HUES48 (cell line): ENCODE data around the gene UBE2S.
"Not testable (repeated sequence)": the region's sequence is repeated elsewhere in the genome, so short reads cannot be mapped to it uniquely, and the experiment has no call there.

Experiments used
- H3K27ac ChIP-seq: one replicate; pipeline ENCODE4 v1.7.0; 2013; ENCODE audit warnings: low read depth, low read length, inconsistent platforms
- H3K27me3 ChIP-seq: 2 replicates; pipeline ENCODE4 v1.6.1; 2013; ENCODE audit warnings: mild to moderate bottlenecking, low read length; ENCODE audit not compliant: control insufficient read depth, insufficient read depth
- H3K36me3 ChIP-seq: 2 replicates; pipeline ENCODE4 v1.6.1; 2013; ENCODE audit warnings: low read length; ENCODE audit not compliant: control insufficient read depth, insufficient read depth
- H3K4me1 ChIP-seq: 2 replicates; pipeline ENCODE4 v1.6.1; 2013; ENCODE audit warnings: mild to moderate bottlenecking, low read length; ENCODE audit not compliant: control insufficient read depth, insufficient read depth
- H3K4me3 ChIP-seq: 2 replicates; pipeline ENCODE4 v1.5.1; 2013; ENCODE audit warnings: mild to moderate bottlenecking, low read depth, low read length
- H3K9ac ChIP-seq: 2 replicates; pipeline ENCODE4 v1.6.1; 2013; ENCODE audit warnings: mild to moderate bottlenecking, low read depth, low read length, moderate library complexity
- H3K9me3 ChIP-seq: 2 replicates; pipeline ENCODE4 v1.6.1; 2013; ENCODE audit warnings: low read length; ENCODE audit not compliant: control insufficient read depth, insufficient read depth

UBE2S gene

GRCh38 chr19:55406091-55406825 lies 1.3 kb downstream of the UBE2S start:
- H3K27ac ChIP-seq: no peak overlapping the region
- peaks cover 12% of the 10 kb centered on the region for H3K4me1 ChIP-seq
- H3K27me3 ChIP-seq: no peaks in the 10 kb centered on the region
- H3K4me3 ChIP-seq: peak overlapping the region; percentile 89
- peaks cover 49% of the 10 kb centered on the region for H3K36me3 ChIP-seq
- H3K9ac ChIP-seq: no peak overlapping the region
- no peaks in the 10 kb centered on the region for H3K9me3 ChIP-seq

GRCh38 chr19:55405638-55406037 lies 1.9 kb downstream of the UBE2S start:
- H3K4me3 ChIP-seq: peak overlapping the region; percentile 89
- no peaks in the 10 kb centered on the region for H3K27me3 ChIP-seq
- H3K9me3 ChIP-seq: no peaks in the 10 kb centered on the region
- H3K27ac ChIP-seq: no peak overlapping the region
- H3K36me3 ChIP-seq: peaks cover 55% of the 10 kb centered on the region
- peaks cover 12% of the 10 kb centered on the region for H3K4me1 ChIP-seq
- H3K9ac ChIP-seq: no peak overlapping the region

- Histone ChIP-seq H3K9ac (no peak overlapping the region), H3K27ac (peak overlapping the region; percentile 23), H3K27me3 (no peaks in the 10 kb centered on the region), H3K36me3 (peaks cover 59% of the 10 kb centered on the region), H3K4me3 (no peak overlapping the region), H3K4me1 (peaks cover 9% of the 10 kb centered on the region), H3K9me3 (no peaks in the 10 kb centered on the region)
These were observed 5.1 kb downstream of the UBE2S start for GRCh38 chr19:55402509-55402908.

- not testable (repeated sequence) for H3K9me3 ChIP-seq, H3K27me3 ChIP-seq, H3K4me1 ChIP-seq, H3K9ac ChIP-seq, H3K27ac ChIP-seq, H3K4me3 ChIP-seq
- H3K36me3 ChIP-seq: peaks cover 54% of the 10 kb centered on the region
These were observed 6.2 kb downstream of the UBE2S start for GRCh38 chr19:55401390-55401789.

GRCh38 chr19:55400281-55401087 lies 7.1 kb downstream of the UBE2S start:
- Histone ChIP-seq H3K9me3 (no peaks in the 10 kb centered on the region), H3K36me3 (peaks cover 45% of the 10 kb centered on the region), H3K27me3 (no peaks in the 10 kb centered on the region), H3K4me1 (no peaks in the 10 kb centered on the region), H3K9ac (no peak overlapping the region), H3K4me3 (no peak overlapping the region), H3K27ac (no peak overlapping the region)

GRCh38 chr19:55398200-55398925 lies 9.2 kb downstream of the UBE2S start:
- H3K36me3 ChIP-seq: peaks cover 29% of the 10 kb centered on the region
- no peak overlapping the region for H3K27ac ChIP-seq
- no peaks in the 10 kb centered on the region for H3K9me3 ChIP-seq
- H3K9ac ChIP-seq: no peak overlapping the region
- 0 out of 2 replicates have a peak, but pooled peaks cover 2% of the 10 kb centered on the region for H3K4me1 ChIP-seq
- no peaks in the 10 kb centered on the region for H3K27me3 ChIP-seq
- H3K4me3 ChIP-seq: no peak overlapping the region

- 0 out of 2 replicates have a peak overlapping the region, but pooled peaks have one; percentile 2 for H3K4me3 ChIP-seq
- H3K4me1 ChIP-seq: peaks cover 28% of the 10 kb centered on the region
- H3K9me3 ChIP-seq: no peaks in the 10 kb centered on the region
- peak overlapping the region; percentile 76 for H3K27ac ChIP-seq
- H3K27me3 ChIP-seq: no peaks in the 10 kb centered on the region
- no peak overlapping the region for H3K9ac ChIP-seq
- peaks cover 19% of the 10 kb centered on the region for H3K36me3 ChIP-seq
These were observed 14.5 kb downstream of the UBE2S start for GRCh38 chr19:55392820-55393761.

GRCh38 chr19:55391702-55392615 lies 15.6 kb downstream of the UBE2S start:
- Histone ChIP-seq H3K4me1 (peaks cover 38% of the 10 kb centered on the region), H3K27ac (peak overlapping the region; percentile 76), H3K36me3 (peaks cover 30% of the 10 kb centered on the region), H3K27me3 (no peaks in the 10 kb centered on the region), H3K9me3 (no peaks in the 10 kb centered on the region), H3K9ac (no peak overlapping the region), H3K4me3 (no peak overlapping the region)

- H3K27ac ChIP-seq: no peak overlapping the region
- peaks cover 38% of the 10 kb centered on the region for H3K36me3 ChIP-seq
These were observed 16.4 kb downstream of the UBE2S start for GRCh38 chr19:55391191-55391670.

More at GRCh38 chr19:55391191-55391670, 16.4 kb downstream of the UBE2S start:
- peaks cover 41% of the 10 kb centered on the region for H3K4me1 ChIP-seq
- no peaks in the 10 kb centered on the region for H3K9me3 ChIP-seq
- H3K4me3 ChIP-seq: no peak overlapping the region
- H3K27me3 ChIP-seq: no peaks in the 10 kb centered on the region
- H3K9ac ChIP-seq: no peak overlapping the region
